SK-N-SH treated with all-trans-retinoic acid at 6 μM for 48 hours (cell line): Measurements from ENCODE around the gene OR6B2.

Source experiments
- PATZ1 ChIP-seq: fragments of 250-450 bp; sonication (Bioruptor Pico); IDR thresholded peaks from 2 replicates; pipeline ENCODE4 v1.8.0; 2020; ENCODE audit warnings: mild to moderate bottlenecking, moderate library complexity, borderline replicate concordance
- TSHZ2 ChIP-seq: fragments of 250-450 bp; sonication (Bioruptor Pico); IDR thresholded peaks from 2 replicates; pipeline ENCODE4 v1.5.0; 2020; ENCODE audit warnings: mild to moderate bottlenecking, moderate library complexity

- TF ChIP-seq TSHZ2 (no peak), PATZ1 (no peak)
These were observed 23.2 kb upstream of the OR6B2 start, which contains the start of gene OR6B3 for GRCh38 chr2:240053173-240054155.
